Mesenchymal stem cell (in vitro differentiated cells and primary cell): ENCODE results near the gene LMO1.

Source experiments
- DNase-seq: peaks from one replicate; pipeline ENCODE4 v3.0.0-alpha.2; 2013
- H2AFZ ChIP-seq: one replicate; pipeline ENCODE4 v1.6.1; 2013; ENCODE audit warnings: low read depth, mild to moderate bottlenecking, control low read depth, inconsistent platforms, low read length, moderate library complexity
- H2AK5ac ChIP-seq: 2 replicates; pipeline ENCODE4 v1.6.1; 2013; ENCODE audit warnings: low read length, moderate library complexity, mild to moderate bottlenecking, inconsistent platforms; ENCODE audit not compliant: severe bottlenecking
- H2BK120ac ChIP-seq: one replicate; pipeline ENCODE4 v1.6.1; 2013; ENCODE audit warnings: low read depth, mild to moderate bottlenecking, inconsistent platforms, low read length, moderate library complexity
- H2BK12ac ChIP-seq, 2 experiments: one replicate each; pipeline ENCODE4 v1.6.1; 2013; ENCODE audit warnings: inconsistent platforms in 2 of 2, low read length in 2 of 2, mild to moderate bottlenecking in 2 of 2, moderate library complexity in 2 of 2, control low read depth in 1 of 2
- H2BK15ac ChIP-seq: one replicate; pipeline ENCODE4 v1.6.1; 2013; ENCODE audit warnings: mild to moderate bottlenecking, low read depth, inconsistent platforms; ENCODE audit not compliant: poor library complexity, severe bottlenecking
- H2BK5ac ChIP-seq: 2 replicates; pipeline ENCODE4 v1.6.1; 2013; ENCODE audit warnings: low read depth, mild to moderate bottlenecking, low read length, control low read depth, inconsistent platforms; ENCODE audit not compliant: poor library complexity, severe bottlenecking
- H3K14ac ChIP-seq, 2 experiments: one replicate each; pipeline ENCODE4 v1.6.1; 2013; ENCODE audit warnings: inconsistent platforms in 2 of 2, low read length in 2 of 2, control low read depth in 1 of 2, mild to moderate bottlenecking in 1 of 2, moderate library complexity in 1 of 2
- H3K18ac ChIP-seq, 2 experiments: one replicate each; pipeline ENCODE4 v1.6.1; 2013; ENCODE audit warnings: inconsistent platforms in 2 of 2, low read length in 2 of 2, control low read depth in 1 of 2, low read depth in 1 of 2, mild to moderate bottlenecking in 1 of 2
- H3K23ac ChIP-seq, 2 experiments: one replicate each; pipeline ENCODE4 v1.6.1; 2013; ENCODE audit warnings: inconsistent platforms in 2 of 2, low read length in 2 of 2, mild to moderate bottlenecking in 2 of 2, moderate library complexity in 2 of 2, control low read depth in 1 of 2
- H3K27ac ChIP-seq: 2 replicates; pipeline ENCODE4 v1.5.1; 2013; ENCODE audit warnings: mild to moderate bottlenecking, moderate library complexity, low read length, control low read depth, inconsistent platforms; ENCODE audit not compliant: poor library complexity, severe bottlenecking
- H3K27me3 ChIP-seq, 2 experiments: 2 replicates each; pipeline versions ENCODE4 v1.6.1 to v1.7.0; 2013; ENCODE audit warnings: low read length in 2 of 2, mild to moderate bottlenecking in 2 of 2, moderate library complexity in 2 of 2, control low read depth in 1 of 2, inconsistent platforms in 1 of 2; ENCODE audit not compliant: control insufficient read depth in 1 of 2, insufficient read depth in 1 of 2
- H3K36me3 ChIP-seq, 2 experiments: 2 replicates each; pipeline versions ENCODE4 v1.6.1 to v1.7.0; 2013; ENCODE audit warnings: low read length in 2 of 2, control low read depth in 1 of 2, inconsistent platforms in 1 of 2, low read depth in 1 of 2, mild to moderate bottlenecking in 1 of 2; ENCODE audit not compliant: insufficient read depth in 2 of 2, control insufficient read depth in 1 of 2
- H3K4ac ChIP-seq, 2 experiments: one replicate each; pipeline ENCODE4 v1.6.1; 2013; ENCODE audit warnings: inconsistent platforms in 2 of 2, low read length in 2 of 2, mild to moderate bottlenecking in 2 of 2, moderate library complexity in 2 of 2, control low read depth in 1 of 2, low read depth in 1 of 2
- H3K4me1 ChIP-seq: 2 replicates; pipeline ENCODE4 v1.6.1; 2013; ENCODE audit warnings: low read depth, low read length, control low read depth; ENCODE audit not compliant: control insufficient read depth, insufficient read depth
- H3K4me2 ChIP-seq: 2 replicates; pipeline ENCODE4 v1.6.1; 2013; ENCODE audit warnings: low read length, mild to moderate bottlenecking, inconsistent platforms; ENCODE audit not compliant: poor library complexity, severe bottlenecking
- H3K4me3 ChIP-seq, 2 experiments: 2 replicates each; pipeline versions ENCODE4 v1.5.1 to v1.7.0; 2013; ENCODE audit warnings: low read length in 2 of 2, mild to moderate bottlenecking in 2 of 2, control low read depth in 1 of 2, low read depth in 1 of 2; ENCODE audit not compliant: insufficient read depth in 1 of 2
- H3K79me1 ChIP-seq: replicated peaks from 2 replicates; pipeline ENCODE4 v1.6.1; 2013; ENCODE audit warnings: mild to moderate bottlenecking, control low read depth, low read length, inconsistent platforms; ENCODE audit not compliant: poor library complexity, severe bottlenecking
- H3K9ac ChIP-seq: 2 replicates; pipeline ENCODE4 v1.7.0; 2013; ENCODE audit warnings: mild to moderate bottlenecking, low read length, moderate library complexity
- H3K9me3 ChIP-seq: 2 replicates; pipeline ENCODE4 v1.7.0; 2013; ENCODE audit warnings: mild to moderate bottlenecking, low read length; ENCODE audit not compliant: control insufficient read depth
- H4K8ac ChIP-seq: one replicate; pipeline ENCODE4 v1.6.1; 2013; ENCODE audit warnings: inconsistent platforms, mild to moderate bottlenecking, low read length, moderate library complexity
- H4K91ac ChIP-seq: one replicate; pipeline ENCODE4 v1.6.1; 2013; ENCODE audit warnings: mild to moderate bottlenecking, low read length, inconsistent platforms
- WGBS: methylation state at CpG from one replicate; pipeline ENCODE4 v1.1.7; 2013; ENCODE audit warnings: mixed read lengths; 5-methylcytosine and 5-hydroxymethylcytosine counted together

LMO1 gene

GRCh38 chr11:8287703-8288102 is 24.0 kb upstream of the LMO1 start:
- Histone ChIP-seq H2BK5ac (no peak overlapping the region), H2BK120ac (no peak overlapping the region), H3K14ac (no peak overlapping the region), H3K9me3 (no peaks in the 10 kb centered on the region), H3K9ac (no peak overlapping the region), H3K4ac (no peak overlapping the region), H4K8ac (no peak overlapping the region), H2AK5ac (no peak overlapping the region), H3K4me1 (peaks cover 7% of the 10 kb centered on the region), H3K23ac (no peak overlapping the region), H3K4me3 (no peak overlapping the region), H2AFZ (no peak overlapping the region), H4K91ac (no peak overlapping the region), H2BK12ac (no peak overlapping the region), H2BK15ac (no peak overlapping the region), H3K36me3 (no peaks in the 10 kb centered on the region), H3K27me3 (peaks cover 27 to 35% of the 10 kb centered on the region in 2 experiments), H3K18ac (no peak overlapping the region), H3K27ac (no peak overlapping the region), H3K4me2 (no peak overlapping the region), H3K79me1 (no peaks in the 10 kb centered on the region)
- no peak for DNase-seq

GRCh38 chr11:8287297-8287696 is 23.6 kb upstream of the LMO1 start:
- Histone ChIP-seq H3K79me1 (no peaks in the 10 kb centered on the region), H2BK12ac (no peak overlapping the region), H3K4ac (no peak overlapping the region), H3K9ac (no peak overlapping the region), H2BK5ac (no peak overlapping the region), H3K23ac (no peak overlapping the region), H2AK5ac (no peak overlapping the region), H3K27ac (no peak overlapping the region), H2AFZ (no peak overlapping the region), H3K9me3 (no peaks in the 10 kb centered on the region), H2BK120ac (no peak overlapping the region), H2BK15ac (no peak overlapping the region), H3K4me2 (no peak overlapping the region), H3K4me3 (no peak overlapping the region), H3K18ac (no peak overlapping the region), H3K36me3 (no peaks in the 10 kb centered on the region), H4K8ac (no peak overlapping the region), H4K91ac (no peak overlapping the region), H3K4me1 (peaks cover 7% of the 10 kb centered on the region), H3K27me3 (peaks cover 30 to 37% of the 10 kb centered on the region in 2 experiments), H3K14ac (no peak overlapping the region)
- DNase-seq, result no peak
- 95% methylated on average over 5 of the region's 5 CpGs for WGBS

DNA sequence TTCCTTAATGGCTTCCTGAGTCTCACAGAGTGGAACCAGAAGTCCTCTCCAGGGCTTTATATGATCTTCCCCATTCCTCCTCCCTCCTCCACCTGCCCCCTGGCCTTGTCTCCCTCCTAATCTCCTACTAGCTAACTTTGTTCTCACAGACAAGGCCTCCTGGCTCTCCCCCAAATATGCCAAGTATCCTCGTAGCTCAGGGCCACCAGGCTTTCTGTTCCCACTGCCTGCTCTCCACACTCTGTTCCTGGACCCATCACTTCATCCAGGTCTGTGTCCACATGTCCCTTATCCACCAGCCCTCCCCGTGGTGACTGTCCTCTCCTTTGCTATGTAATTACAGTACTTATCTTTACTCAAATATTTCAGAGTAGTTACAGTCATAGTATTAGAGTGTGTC is 23.2 kb upstream of the LMO1 start:
- Histone ChIP-seq H3K36me3 (no peaks in the 10 kb centered on the region), H2AFZ (no peak overlapping the region), H3K4ac (no peak overlapping the region), H2BK120ac (no peak overlapping the region), H3K4me1 (peaks cover 7% of the 10 kb centered on the region), H3K14ac (no peak overlapping the region), H2BK5ac (no peak overlapping the region), H3K4me2 (no peak overlapping the region), H3K9me3 (no peaks in the 10 kb centered on the region), H3K27ac (no peak overlapping the region), H3K27me3 (peaks cover 29 to 38% of the 10 kb centered on the region in 2 experiments), H4K8ac (no peak overlapping the region), H3K23ac (no peak overlapping the region), H3K18ac (no peak overlapping the region), H3K79me1 (no peaks in the 10 kb centered on the region), H3K4me3 (no peak overlapping the region), H4K91ac (no peak overlapping the region), H2BK15ac (no peak overlapping the region), H2BK12ac (no peak overlapping the region), H2AK5ac (no peak overlapping the region), H3K9ac (no peak overlapping the region)
- 42% methylated on average over 1 of the region's 2 CpGs for WGBS
- DNase-seq, result no peak

GRCh38 chr11:8285796-8286195 is 22.1 kb upstream of the LMO1 start:
- Histone ChIP-seq H3K4me1 (peaks cover 7% of the 10 kb centered on the region), H4K91ac (no peak overlapping the region), H2BK5ac (no peak overlapping the region), H3K79me1 (no peaks in the 10 kb centered on the region), H3K4me3 (no peak overlapping the region), H3K36me3 (no peaks in the 10 kb centered on the region), H3K4ac (no peak overlapping the region), H2BK12ac (no peak overlapping the region), H3K18ac (no peak overlapping the region), H3K9ac (no peak overlapping the region), H2AK5ac (no peak overlapping the region), H3K9me3 (peaks cover 4% of the 10 kb centered on the region), H3K27ac (no peak overlapping the region), H3K23ac (no peak overlapping the region), H3K4me2 (no peak overlapping the region), H2BK120ac (no peak overlapping the region), H2BK15ac (no peak overlapping the region), H2AFZ (no peak overlapping the region), H3K27me3 (peaks cover 33 to 38% of the 10 kb centered on the region in 2 experiments), H4K8ac (no peak overlapping the region), H3K14ac (no peak overlapping the region)
- 88% methylated on average over 4 of the region's 4 CpGs for WGBS
- DNase-seq, result no peak
